K562 (cell line): ENCODE data around the gene PNRC1. TPM values are rescaled to one million over a fixed set of nuclear protein-coding genes. Genes with fewer than 3 reads are reported as not detected.

ENCODE experiments used
- ATAC-seq: fragments of 200-7000 bp; cut with Tn5 transposase; 3 replicates; pipeline ENCODE4 v1.9.1; 2020; ENCODE audit warnings: moderate library complexity
- BruUV-seq: library from RNA; stranded (reverse); fragments of 400-500 nt; replicated peaks from 2 replicates; lab custom pipeline; 2021; lab: Mats Ljungman, UMichigan
- CTCF ChIA-PET: fragments of 300-600 bp; formaldehyde crosslinking; extraction: SDS; loops from one replicate; lab custom pipeline; 2021; ENCODE audit warnings: low intra/inter-chr PET ratio; lab: Yijun Ruan, JAX
- POLR2A ChIA-PET: fragments of 300-600, 350-650 bp; sonication (Branson Sonifier 250); formaldehyde crosslinking; extraction: SDS; loops from one replicate; lab custom pipeline; 2021; ENCODE audit warnings: antibody characterized with exemption, inconsistent platforms; lab: Yijun Ruan, JAX
- DNase-seq, 4 experiments: peaks; one replicate each; pipeline versions ENCODE4 v3.0.0 to v3.0.0-alpha.2; 2011 to 2018; ENCODE audit warnings: low spot score in 3 of 4, mixed read lengths in 3 of 4; ENCODE audit errors: extremely low read depth in 1 of 4
- FAIRE-seq: peaks from 2 replicates; lab custom pipeline; 2011; peaks lifted over from hg19 to GRCh38; lab: Jason Lieb, UNC
- H2AFZ ChIP-seq: 2 replicates; pipeline ENCODE4 v1.6.0; 2011; ENCODE audit warnings: low read depth, low read length, control low read depth, inconsistent platforms
- H3K27ac ChIP-seq: fragments of 200-600 bp; 3 replicates; pipeline ENCODE4 v1.8.0; 2011; ENCODE audit warnings: low read depth, mild to moderate bottlenecking, control low read depth, inconsistent platforms, low read length, moderate library complexity, mixed read lengths; ENCODE audit errors: extremely low read depth
- H3K27me3 ChIP-seq, 2 experiments: fragments of 300-600 bp in 1 of 2; 2 replicates in 1 of 2; 3 replicates in 1 of 2; pipeline versions ENCODE4 v1.6.0 to v1.8.0; 2011; ENCODE audit warnings: inconsistent platforms in 2 of 2, low read length in 2 of 2, mild to moderate bottlenecking in 1 of 2, mixed read lengths in 1 of 2, moderate library complexity in 1 of 2; ENCODE audit not compliant: control insufficient read depth in 2 of 2, insufficient read depth in 2 of 2
- H3K36me3 ChIP-seq: fragments of 300-600 bp; 3 replicates; pipeline ENCODE4 v1.8.0; 2011; ENCODE audit warnings: mild to moderate bottlenecking, low read length, inconsistent platforms; ENCODE audit not compliant: control insufficient read depth, insufficient read depth
- H3K4me1 ChIP-seq, 2 experiments: fragments of 200-600 bp in 1 of 2; replicated peaks in 1 of 2; 2 replicates in 1 of 2; 3 replicates in 1 of 2; pipeline versions ENCODE4 v1.5.1 to v1.8.0; 2011; ENCODE audit warnings: inconsistent platforms in 2 of 2, low read length in 2 of 2, mild to moderate bottlenecking in 1 of 2, mixed read lengths in 1 of 2, moderate library complexity in 1 of 2; ENCODE audit not compliant: control insufficient read depth in 2 of 2, insufficient read depth in 2 of 2
- H3K4me2 ChIP-seq: 2 replicates; pipeline ENCODE4 v1.6.1; 2011; ENCODE audit warnings: low read length, control low read depth, inconsistent platforms, mixed read lengths; ENCODE audit not compliant: insufficient read depth
- H3K4me3 ChIP-seq: fragments of 200-600 bp; sonication (generic), shearing (Covaris generic); 2 replicates; pipeline ENCODE4 v1.5.1; 2016; ENCODE audit warnings: control low read depth, inconsistent platforms
- H3K79me2 ChIP-seq: fragments of 200-600 bp; 3 replicates; pipeline ENCODE4 v1.8.0; 2011; ENCODE audit warnings: low read length, inconsistent platforms; ENCODE audit not compliant: control insufficient read depth, insufficient read depth
- H3K9ac ChIP-seq, 2 experiments: 2 replicates each; pipeline versions ENCODE4 v1.6.0 to v1.6.1; 2011; ENCODE audit warnings: low read depth in 2 of 2, low read length in 2 of 2, control low read depth in 1 of 2, inconsistent platforms in 1 of 2, mild to moderate bottlenecking in 1 of 2, mixed read lengths in 1 of 2; ENCODE audit not compliant: insufficient read depth in 1 of 2
- H3K9me1 ChIP-seq: one replicate; pipeline ENCODE4 v1.6.0; 2011; ENCODE audit warnings: inconsistent platforms, mild to moderate bottlenecking, low read length, moderate library complexity; ENCODE audit not compliant: control insufficient read depth, insufficient read depth
- H3K9me3 ChIP-seq: replicated peaks from 2 replicates; pipeline ENCODE4 v1.5.1; 2011; ENCODE audit warnings: low read depth, low read length, inconsistent platforms; ENCODE audit not compliant: control insufficient read depth, insufficient read depth
- H4K20me1 ChIP-seq: replicated peaks from 2 replicates; pipeline ENCODE4 v1.6.1; 2011; ENCODE audit warnings: low read length, inconsistent platforms, mixed read lengths; ENCODE audit not compliant: control insufficient read depth, insufficient read depth
- C11orf30 ChIP-seq: fragments of 450-650 bp; IDR thresholded peaks from 2 replicates; pipeline ENCODE4 v1.6.1; 2016; ENCODE audit warnings: low read depth, mild to moderate bottlenecking
- CEBPG ChIP-seq, 3 experiments: fragments of 200-800 bp in 1 of 3; sonication (Bioruptor generic) in 1 of 3; sonication (generic) in 1 of 3; formaldehyde crosslinking in 1 of 3; IDR thresholded peaks in 2 of 3; conservative IDR thresholded peaks in 1 of 3; 2 replicates each; pipeline versions ENCODE4 v1.6.1 to v1.8.0; 2016 to 2022; ENCODE audit warnings: missing compliant biosample characterization in 2 of 3, missing genetic modification characterization in 2 of 3, mild to moderate bottlenecking in 1 of 3, missing genetic modification reagents in 1 of 3
- FOXA3 ChIP-seq, 2 experiments: fragments of 450-650 bp in 1 of 2; sonication (generic) in 1 of 2; formaldehyde crosslinking; IDR thresholded peaks in 1 of 2; conservative IDR thresholded peaks in 1 of 2; 2 replicates each; pipeline versions ENCODE4 v1.4.0 to v1.8.0; 2020 to 2022; ENCODE audit warnings: mild to moderate bottlenecking in 2 of 2, missing genetic modification reagents in 1 of 2
- MAFF ChIP-seq: IDR thresholded peaks from 2 replicates; pipeline ENCODE4 v1.6.1; 2012; ENCODE audit warnings: low read length, improper control_type of control experiment
- MAFG ChIP-seq: fragments of 450-650 bp; conservative IDR thresholded peaks from 2 replicates; pipeline ENCODE4 v1.6.1; 2016; ENCODE audit warnings: missing genetic modification characterization, missing compliant biosample characterization
- MAFK ChIP-seq: IDR thresholded peaks from 2 replicates; pipeline ENCODE4 v1.6.1; 2011; ENCODE audit warnings: low read length, improper control_type of control experiment
- MYNN ChIP-seq, 2 experiments: sonication (generic); formaldehyde crosslinking in 1 of 2; IDR thresholded peaks; 2 replicates each; pipeline versions ENCODE4 v1.5.0 to v1.6.1; 2016 to 2020; ENCODE audit warnings: antibody characterized with exemption in 1 of 2, missing genetic modification reagents in 1 of 2
- POLR3A ChIP-seq: IDR thresholded peaks from 2 replicates; pipeline ENCODE4 v1.6.1; 2011; ENCODE audit warnings: borderline replicate concordance, mild to moderate bottlenecking, moderate library complexity; ENCODE audit not compliant: insufficient read length, insufficient read depth; ENCODE audit errors: extremely low read depth
- ZNF316 ChIP-seq: fragments of 450-650 bp; IDR thresholded peaks from 2 replicates; pipeline ENCODE4 v1.6.1; 2016
- ZNF57 ChIP-seq: fragments of 450-650 bp; formaldehyde crosslinking; IDR thresholded peaks from 2 replicates; pipeline ENCODE4 v1.4.0; 2020; ENCODE audit warnings: mild to moderate bottlenecking, moderate library complexity
- WGBS: fragments of 100-300 bp; shearing (Covaris generic); methylation state at CpG from one replicate; pipeline ENCODE4 v1.1.6; 2016; ENCODE audit warnings: low coverage, mixed read lengths; ENCODE audit not compliant: insufficient coverage; ENCODE audit errors: missing lambda C conversion rate; 5-methylcytosine and 5-hydroxymethylcytosine counted together
- in situ Hi-C: fragments of 300-500 bp; cut with MboI; formaldehyde crosslinking; loops from 4 replicates; pipeline ENCODE4 v1.15.0; 2018; ENCODE audit warnings: inconsistent platforms, mixed read lengths
- intact Hi-C: fragments of 100-400 bp; cut with micrococcal nuclease; formaldehyde crosslinking; loops from 2 replicates; pipeline ENCODE4 v1.14.2; 2022
- polyA plus RNA-seq, 8 experiments: library from polyadenylated mRNA; depleted of rRNA in 4 of 8; stranded (reverse) in 5 of 8; unstranded in 3 of 8; fragments of >200 nt; fragmentation: Nextera tagmentation in 2 of 8; fragmentation: Illumina TruSeq in 1 of 8; extraction: Ambion mirVana in 2 of 8; extraction: Trizol in 1 of 8; gene quantifications; 2 replicates each; pipeline versions ENCODE4 v1.2.1 to v1.2.3, GENCODE V29; 2011 to 2014; ENCODE audit warnings: inconsistent platforms in 1 of 8, missing spikeins in 1 of 8
- total RNA-seq, 7 experiments: library from RNA; depleted of rRNA in 6 of 7; stranded (reverse); fragments of >200 nt in 6 of 7; fragmentation: Illumina TruSeq in 2 of 7; extraction: Trizol in 2 of 7; gene quantifications; 2 replicates each; pipeline versions ENCODE4 v1.2.1 to v1.2.3, GENCODE V29; 2011 to 2021; ENCODE audit warnings: low replicate concordance in 1 of 7

The PNRC1 gene
- total and polyA plus RNA-seq, 9 of the 15 experiments (the other 6 are each of a cell fraction or from before 2014, with no cell fraction given): 1.2 to 10.8 (median 6.5) TPM

DNA sequence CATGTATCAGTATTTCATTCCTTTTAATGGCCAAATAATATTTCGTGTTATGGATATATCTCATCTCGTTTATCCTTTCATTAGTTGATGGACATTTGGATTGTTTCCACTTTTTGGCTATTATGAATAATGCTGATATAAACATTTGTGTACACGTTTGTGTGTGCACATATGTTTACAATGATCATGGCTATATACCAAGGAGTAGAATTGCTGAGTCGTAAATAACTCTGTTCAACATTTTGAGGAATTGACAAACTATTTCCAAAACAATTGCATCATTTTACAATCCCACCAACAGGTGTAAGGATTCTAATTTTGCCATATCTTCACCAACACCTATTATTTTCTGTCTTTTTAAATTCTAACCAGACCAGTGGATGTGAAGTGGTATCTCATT, 26.3 kb upstream of the PNRC1 start:
- no peaks in the 10 kb centered on the region for H4K20me1 ChIP-seq
- ChIA-PET CTCF (no interaction called here), POLR2A (interaction anchor here (0.6 kb wide), 1 partner anchor 12 kb away, joined by 3 read pairs; no protein-coding TSS in a partner anchor)
- H3K4me3 ChIP-seq: no peak overlapping the region
- ATAC-seq (no peak), DNase-seq (no peak), FAIRE-seq (no peak)
- intact Hi-C loops: no loop called here
- no peak overlapping the region for H3K27ac ChIP-seq
- H3K9me3 ChIP-seq: no peaks in the 10 kb centered on the region; the same call in 1 of the 2 replicates
- no peaks in the 10 kb centered on the region for H3K79me2 ChIP-seq
- no peaks in the 10 kb centered on the region for H3K27me3 ChIP-seq
- in situ Hi-C loops: no loop called here
- no peak overlapping the region for H3K4me2 ChIP-seq
- H3K9me1 ChIP-seq: no peaks in the 10 kb centered on the region
- no peak overlapping the region for H2AFZ ChIP-seq
- WGBS: 11% methylated on average over 4 of the region's 4 CpGs
- no peak overlapping the region for H3K9ac ChIP-seq
- no peaks in the 10 kb centered on the region for H3K36me3 ChIP-seq
- peak; percentile 33; the same call in 1 of the 2 replicates for TF ChIP-seq MAFK
- peak; percentile 89 for TF ChIP-seq ZNF316
- peak; percentile 69 for TF ChIP-seq MAFF
- TF ChIP-seq C11orf30: peak; percentile 65
- TF ChIP-seq ZNF57: no peak
- TF ChIP-seq FOXA3 (CRISPR knock-in tag; conservative IDR thresholded peaks at IDR 0.05 in 1 of 2, IDR thresholded peaks at IDR 0.05 in 1 of 2): no peak
- TF ChIP-seq CEBPG (CRISPR knock-in tag; IDR thresholded peaks at IDR 0.05): no peak
- TF ChIP-seq CEBPG (tag; conservative IDR thresholded peaks at IDR 0.05 in 1 of 2, IDR thresholded peaks at IDR 0.05 in 1 of 2): 0 out of 4 replicates have a peak, but pooled peaks of 1 of the 2 experiments have one; percentile 5
- no peak for TF ChIP-seq POLR3A
- no peak for TF ChIP-seq MYNN (IDR thresholded peaks at IDR 0.05)
- TF ChIP-seq MYNN (CRISPR knock-in tag; IDR thresholded peaks at IDR 0.05): no peak
- TF ChIP-seq MAFG (tag): peak; percentile 74
- H3K4me1 ChIP-seq: no peaks in the 10 kb centered on the region; a peak in 1 of 5 replicates
- no TSS peak for BruUV-seq
